ENCODE measurements around the gene SLC6A2. TPM values are rescaled to one million over a fixed set of nuclear protein-coding genes. Genes with fewer than 3 reads are reported as not detected.

SLC6A2 gene
- not detected in 2 replicates for total RNA-seq

GRCh38 chr16:55655897-55656681 lies at the start of gene SLC6A2:
TSS of gene SLC6A2 (plus strand) at chr16:55655988. CDS start at chr16:55656695, 707 bp downstream.

Other genes starting within 250 kb of the SLC6A2 start
- 90.1 and 350 TPM in 2 replicates for gene MMP2, start 176.8 kb upstream of the SLC6A2 start, total RNA-seq
- gene LPCAT2, start 146.9 kb upstream of the SLC6A2 start, total RNA-seq, result 4.2 and 7.7 TPM in 2 replicates
- gene CAPNS2, start 89.3 kb upstream of the SLC6A2 start, total RNA-seq, result not detected in 2 replicates
- gene CES1, start 177.1 kb downstream of the SLC6A2 start, total RNA-seq, result 0.16 and 0.25 TPM in 2 replicates
- not detected in 2 replicates for gene CES5A, start 219.4 kb downstream of the SLC6A2 start, total RNA-seq

All from mesangial cell (primary cell).